GM18519 (cell line): ENCODE measurements around the gene GLP2R.

Experiments
- ATAC-seq: cut with Tn5 transposase; IDR thresholded peaks from one replicate; pipeline ENCODE4 v1.9.1; 2021; ENCODE audit warnings: mild to moderate bottlenecking, moderate library complexity; ENCODE audit not compliant: unreplicated experiment, low FRiP score

The GLP2R gene

GRCh38 chr17:9811086-9811485, 14.6 kb upstream of the GLP2R start:
- no peak for ATAC-seq

DNA sequence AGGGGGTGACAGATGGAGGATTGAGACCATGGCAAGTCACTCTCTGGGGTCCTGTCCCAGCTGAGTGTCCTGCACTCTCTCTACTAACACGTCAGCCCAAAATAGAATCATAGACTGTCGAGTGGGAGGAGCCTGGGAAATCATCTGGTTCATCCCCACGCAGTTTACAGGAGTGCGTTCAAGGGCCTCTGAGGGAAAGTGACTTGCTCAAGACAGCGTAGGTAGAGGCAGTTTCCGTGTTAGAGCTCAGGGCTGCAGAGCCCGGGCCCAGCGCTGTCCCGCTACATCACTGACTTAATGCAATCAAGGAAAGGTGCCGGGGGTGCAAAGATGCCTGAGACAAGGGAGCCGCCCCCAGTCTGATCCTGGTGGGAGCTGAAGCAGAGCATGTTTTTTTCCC, 14.2 kb upstream of the GLP2R start:
- no peak for ATAC-seq

GRCh38 chr17:9813166-9813565, 12.6 kb upstream of the GLP2R start:
- ATAC-seq = no peak

GRCh38 chr17:9814337-9814945, 11.3 kb upstream of the GLP2R start:
- no peak for ATAC-seq

GRCh38 chr17:9816472-9816871, 9.3 kb upstream of the GLP2R start:
- no peak for ATAC-seq

GRCh38 chr17:9817086-9817485, 8.6 kb upstream of the GLP2R start:
- no peak for ATAC-seq

GRCh38 chr17:9818760-9819159, 7.0 kb upstream of the GLP2R start:
- no peak for ATAC-seq

- ATAC-seq = no peak
These were observed 5.3 kb upstream of the GLP2R start for GRCh38 chr17:9820448-9820847.

DNA sequence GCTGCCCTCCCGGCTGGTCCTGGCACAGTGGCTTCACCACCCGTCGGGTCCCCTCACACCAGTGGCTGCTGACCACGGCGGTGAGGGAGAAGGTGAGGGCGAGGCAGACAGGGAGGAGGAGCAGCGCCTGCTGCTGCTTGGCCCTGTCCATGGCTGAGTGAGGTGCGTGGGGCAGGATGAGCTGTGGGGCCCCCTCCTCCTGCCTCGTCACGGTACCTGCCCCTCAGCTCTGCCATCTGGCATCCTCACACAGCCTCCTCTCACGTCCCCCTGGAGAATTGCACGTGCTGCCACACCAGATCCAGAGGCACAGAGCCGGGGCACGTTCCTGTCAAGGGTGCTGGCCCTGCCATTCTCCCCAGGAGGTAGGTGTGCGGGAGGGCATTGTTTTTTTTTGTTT, 3.8 kb upstream of the GLP2R start, which contains the start of gene GSG1L2:
GSG1L2 (minus strand) TSS at position 159 of the 400 bp plus-strand sequence; CDS start at position 151, 8 bp downstream.
- ATAC-seq = no peak

- ATAC-seq = no peak
These were observed 1.6 kb upstream of the GLP2R start for GRCh38 chr17:9824094-9824493.

DNA sequence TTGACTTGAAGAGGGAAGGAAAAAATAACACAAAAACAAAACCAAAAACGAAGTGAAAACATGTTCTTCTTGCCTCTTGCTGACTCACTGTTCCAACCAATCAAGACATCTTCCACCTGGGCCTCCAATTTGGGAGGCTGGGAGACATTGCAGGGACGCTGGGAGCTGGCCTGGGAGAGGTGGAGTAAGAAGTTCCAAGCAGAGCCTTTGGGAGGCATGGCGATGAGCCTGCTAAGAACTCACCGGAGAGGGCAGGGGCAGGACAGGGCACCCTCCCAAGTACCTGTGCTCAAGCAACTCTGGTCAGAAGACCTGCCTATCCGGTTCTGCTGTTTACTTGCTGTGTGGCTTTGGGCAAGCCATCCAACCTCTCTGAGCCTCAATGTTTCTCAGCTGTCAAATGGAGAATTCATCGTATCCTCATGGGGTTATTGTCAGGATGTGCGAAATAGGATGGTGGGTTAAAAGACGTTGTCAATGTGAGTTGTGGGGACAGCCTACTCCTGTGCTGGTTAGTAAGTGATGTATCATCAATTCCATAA, 856 bp upstream of the GLP2R start:
- ATAC-seq = no peak

DNA sequence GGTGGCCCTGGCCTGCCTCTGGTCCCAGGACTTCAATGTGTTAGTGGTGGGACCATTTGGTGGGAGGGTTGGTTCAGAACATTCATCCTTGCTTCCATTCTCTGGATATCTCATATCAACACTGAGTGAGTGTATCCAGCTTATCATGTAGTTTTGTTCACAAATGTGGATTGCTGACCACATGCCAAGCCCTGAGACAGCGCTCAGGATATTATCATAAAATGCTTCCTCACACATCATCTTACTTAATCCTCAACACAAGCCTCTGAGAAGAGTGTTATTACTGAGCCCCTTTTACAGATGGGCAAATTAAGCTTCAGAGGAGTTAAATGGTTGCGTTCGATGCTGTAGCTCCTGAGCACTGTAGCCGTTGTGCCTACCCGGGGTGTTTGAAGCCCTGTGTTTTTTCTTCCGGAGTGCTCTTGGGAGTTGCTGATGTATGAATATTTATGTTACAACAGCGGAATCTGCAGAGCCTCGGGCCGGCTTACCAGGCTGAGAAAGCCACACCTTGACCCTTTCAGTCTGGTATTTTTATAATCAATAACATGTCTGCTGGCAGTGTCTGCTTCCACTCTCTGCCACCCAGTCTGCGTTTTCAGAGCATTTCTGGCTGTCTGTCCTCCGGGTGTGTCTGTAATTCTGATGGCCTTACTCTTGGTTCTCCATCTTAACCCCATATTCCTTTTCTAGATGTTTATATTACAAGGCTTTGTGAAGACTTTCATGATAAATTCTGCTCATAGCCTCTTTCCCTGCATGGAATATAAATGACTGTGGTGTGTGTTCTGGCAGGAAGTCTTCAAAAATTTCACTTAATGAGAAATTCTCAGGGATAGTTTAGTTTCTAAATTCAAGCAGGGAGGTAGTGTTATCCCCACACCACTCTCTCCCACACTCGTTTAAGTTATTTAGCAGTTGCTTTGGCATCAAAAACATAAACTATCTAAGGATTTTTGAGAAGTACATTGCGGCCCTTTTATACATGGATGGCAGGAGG, 2.9 kb downstream of the GLP2R start:
- ATAC-seq = no peak

DNA sequence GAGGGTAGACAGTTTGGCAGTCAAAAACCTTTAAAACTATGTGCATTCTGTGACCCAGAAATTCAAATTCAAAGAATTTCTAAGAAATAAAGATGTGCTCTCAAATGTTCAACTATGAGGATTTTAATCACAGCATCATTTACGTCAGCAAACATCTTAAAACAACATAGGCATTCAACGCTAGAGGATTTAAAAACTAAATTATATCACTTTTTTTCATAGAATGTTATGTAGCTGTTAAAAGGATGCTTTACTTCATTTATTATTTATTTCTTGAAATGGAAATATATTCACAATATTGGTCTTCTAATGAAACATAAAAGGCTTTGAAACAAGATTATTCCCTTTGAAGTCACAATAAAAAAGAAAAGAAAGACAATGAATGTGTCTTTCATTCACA, 3.6 kb downstream of the GLP2R start:
- no peak for ATAC-seq

DNA sequence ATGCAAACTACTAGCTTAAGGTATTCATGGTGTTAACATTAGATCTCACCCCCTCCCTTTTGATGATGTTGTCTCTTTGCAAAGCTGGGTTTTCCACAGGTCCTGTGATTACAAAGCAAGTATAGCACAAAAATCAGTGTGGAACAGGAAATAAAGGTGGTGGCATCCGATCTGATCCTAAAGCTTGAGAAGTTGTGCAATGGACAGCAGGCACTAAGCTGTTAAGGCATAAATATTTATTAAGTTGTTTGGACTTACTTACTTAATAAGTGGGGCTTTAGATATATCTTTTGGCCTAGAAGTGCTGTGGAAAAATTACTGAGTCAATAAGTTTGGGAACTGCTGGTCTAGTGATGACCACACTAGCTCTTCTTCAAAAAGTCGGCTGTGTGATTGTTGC, 5.0 kb downstream of the GLP2R start:
- ATAC-seq = no peak

GRCh38 chr17:9833922-9834321, 8.2 kb downstream of the GLP2R start:
- ATAC-seq = no peak

GRCh38 chr17:9837551-9838471, 12.1 kb downstream of the GLP2R start:
- no peak for ATAC-seq

DNA sequence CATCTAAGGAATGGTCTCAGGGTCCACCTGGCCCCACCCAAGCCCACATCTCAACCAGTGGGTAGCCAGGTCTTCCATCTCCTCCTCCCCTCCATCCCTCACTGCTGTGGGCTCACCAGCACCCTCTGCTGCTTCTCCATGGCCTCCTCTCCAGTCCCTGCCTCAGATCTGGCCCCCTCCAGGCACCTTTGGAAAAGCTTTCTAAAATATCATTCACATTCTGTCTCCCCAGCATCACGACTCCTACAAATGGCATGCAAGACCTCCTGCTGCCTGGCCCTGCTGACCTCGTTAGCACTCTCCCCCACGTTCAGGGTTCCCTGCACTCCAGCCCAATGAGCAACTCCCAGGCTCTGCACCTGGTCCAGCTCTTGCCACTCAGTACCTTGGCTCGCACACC, 13.7 kb downstream of the GLP2R start:
- ATAC-seq = no peak

DNA sequence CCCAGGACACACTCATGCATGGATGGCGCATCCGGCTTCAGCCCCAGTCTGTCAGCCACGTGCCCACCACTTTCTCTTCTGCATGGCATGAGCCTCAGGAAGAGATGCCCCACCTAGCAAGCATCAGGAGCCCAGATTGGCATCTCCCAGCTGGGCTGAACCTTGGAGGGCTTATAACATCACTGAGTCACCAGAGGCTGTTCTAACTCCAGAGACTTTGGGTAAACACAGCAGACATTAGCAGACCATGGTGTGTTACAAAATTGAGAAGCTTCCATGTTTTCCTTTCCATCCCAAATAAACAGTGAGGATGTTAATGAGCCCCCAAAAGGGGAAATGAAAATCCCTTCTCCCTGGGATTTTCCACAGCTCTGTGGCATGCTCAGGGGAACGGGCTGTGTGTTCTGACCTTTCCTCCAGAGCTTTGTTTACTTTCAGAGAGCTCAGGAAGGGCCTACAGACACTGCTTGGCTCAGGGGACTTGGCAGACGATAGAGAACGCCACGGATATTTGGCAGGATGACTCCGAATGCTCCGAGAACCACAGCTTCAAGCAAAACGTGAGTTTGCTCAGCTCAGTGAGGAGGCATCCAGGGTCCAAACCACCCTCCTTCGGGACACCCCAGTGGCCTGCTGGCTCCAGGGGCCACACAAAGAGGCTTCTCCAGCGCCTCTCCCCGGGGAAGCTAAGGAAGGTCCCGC, 16.5 kb downstream of the GLP2R start:
- ATAC-seq = no peak

GRCh38 chr17:9843152-9844010, 17.7 kb downstream of the GLP2R start:
- ATAC-seq = no peak
